ENCODE results near the gene SYDE1. TPM values are rescaled to one million over a fixed set of nuclear protein-coding genes. Genes with fewer than 3 reads are reported as not detected.
"Not testable (repeated sequence)": the region's sequence is repeated elsewhere in the genome, so short reads cannot be mapped to it uniquely, and the experiment has no call there.

Gene SYDE1, protein sequence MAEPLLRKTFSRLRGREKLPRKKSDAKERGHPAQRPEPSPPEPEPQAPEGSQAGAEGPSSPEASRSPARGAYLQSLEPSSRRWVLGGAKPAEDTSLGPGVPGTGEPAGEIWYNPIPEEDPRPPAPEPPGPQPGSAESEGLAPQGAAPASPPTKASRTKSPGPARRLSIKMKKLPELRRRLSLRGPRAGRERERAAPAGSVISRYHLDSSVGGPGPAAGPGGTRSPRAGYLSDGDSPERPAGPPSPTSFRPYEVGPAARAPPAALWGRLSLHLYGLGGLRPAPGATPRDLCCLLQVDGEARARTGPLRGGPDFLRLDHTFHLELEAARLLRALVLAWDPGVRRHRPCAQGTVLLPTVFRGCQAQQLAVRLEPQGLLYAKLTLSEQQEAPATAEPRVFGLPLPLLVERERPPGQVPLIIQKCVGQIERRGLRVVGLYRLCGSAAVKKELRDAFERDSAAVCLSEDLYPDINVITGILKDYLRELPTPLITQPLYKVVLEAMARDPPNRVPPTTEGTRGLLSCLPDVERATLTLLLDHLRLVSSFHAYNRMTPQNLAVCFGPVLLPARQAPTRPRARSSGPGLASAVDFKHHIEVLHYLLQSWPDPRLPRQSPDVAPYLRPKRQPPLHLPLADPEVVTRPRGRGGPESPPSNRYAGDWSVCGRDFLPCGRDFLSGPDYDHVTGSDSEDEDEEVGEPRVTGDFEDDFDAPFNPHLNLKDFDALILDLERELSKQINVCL
- 15.9 TPM for total RNA-seq
- long read RNA-seq, transcript SYDE1-201 (8 exons, 3,264 nt), result major isoform, 18 of 39 reads
- long read RNA-seq, partial matches to known transcripts, result 18 of 39 reads
- long read RNA-seq, other reads (novel, unspliced or antisense), result 1 of 39 reads

DNA sequence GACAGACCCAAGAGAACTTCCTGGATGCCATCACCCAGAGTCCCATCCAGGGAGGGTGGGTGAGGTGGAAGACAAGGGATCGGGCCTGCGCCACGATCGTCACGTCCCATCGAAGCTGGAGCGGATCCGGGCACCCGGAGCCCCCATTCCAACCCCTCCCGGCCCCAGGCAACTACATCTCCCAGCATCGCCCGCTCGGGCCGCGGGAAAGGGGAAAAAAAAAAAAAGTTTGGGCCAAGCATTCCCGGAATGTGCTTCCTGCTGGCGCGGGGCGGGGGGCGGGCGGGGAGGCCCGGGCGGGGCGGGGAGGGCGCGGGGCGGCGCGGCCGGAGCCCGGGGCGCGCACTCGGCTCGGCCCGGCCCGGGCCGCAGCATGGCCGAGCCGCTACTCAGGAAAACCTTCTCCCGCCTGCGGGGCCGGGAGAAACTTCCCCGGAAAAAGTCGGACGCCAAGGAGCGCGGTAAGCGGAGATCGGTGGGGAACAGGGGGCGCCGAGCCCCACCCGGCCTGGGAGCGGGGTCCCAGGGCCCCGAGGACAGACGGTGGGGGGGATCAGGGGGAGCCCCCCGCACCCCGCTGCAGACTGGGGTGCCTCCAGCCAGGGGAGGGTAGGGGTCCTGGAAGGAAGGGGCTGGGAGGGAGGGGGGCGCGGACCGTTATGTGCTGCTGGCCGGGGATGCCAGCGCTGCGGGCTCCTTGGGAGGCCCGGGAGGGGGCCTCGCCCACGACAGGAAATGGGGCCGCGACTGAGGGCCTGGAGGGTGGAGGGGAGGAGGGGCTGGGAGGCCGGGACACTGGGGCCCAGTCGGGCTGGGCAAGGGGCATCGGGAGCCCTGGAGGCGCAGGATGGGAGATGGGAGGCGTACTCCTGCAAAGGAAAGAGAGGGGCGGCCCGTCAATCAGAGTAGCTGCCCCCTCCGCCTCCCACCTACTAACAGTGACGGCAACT lies at the start of gene SYDE1:
SYDE1 (plus strand) TSS at position 341 of the 950 bp plus-strand sequence; CDS start at position 374, 33 bp downstream.
- intact Hi-C loops (cut with DNase I), result no loop called here
- ATAC-seq (ENCODE audit: poor library complexity), result peak; percentile 81
- peak; percentile 67 for DNase-seq

DNA sequence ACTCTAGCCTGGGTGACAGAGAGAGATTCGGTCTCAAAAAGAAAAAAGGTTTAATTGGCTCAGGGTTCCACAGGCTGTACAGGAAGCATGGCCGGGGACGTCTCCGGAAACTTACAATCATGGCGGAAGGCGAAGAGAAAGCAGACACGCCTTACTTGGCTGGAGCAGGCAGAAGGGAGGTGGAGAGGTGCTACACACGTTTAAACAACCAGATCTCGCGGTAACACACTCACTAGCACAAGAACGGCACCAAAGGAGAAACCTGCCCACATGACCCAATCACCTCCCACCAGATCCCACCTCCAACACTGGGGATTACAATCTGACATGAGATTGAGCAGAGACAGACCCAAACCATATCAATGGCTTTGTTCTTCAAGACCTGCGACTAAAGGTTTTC lies 45.2 kb upstream of the SYDE1 start:
- no peak for DNase-seq
- ATAC-seq (ENCODE audit: poor library complexity), result no peak
- intact Hi-C loops (cut with DNase I), result no loop called here

DNA sequence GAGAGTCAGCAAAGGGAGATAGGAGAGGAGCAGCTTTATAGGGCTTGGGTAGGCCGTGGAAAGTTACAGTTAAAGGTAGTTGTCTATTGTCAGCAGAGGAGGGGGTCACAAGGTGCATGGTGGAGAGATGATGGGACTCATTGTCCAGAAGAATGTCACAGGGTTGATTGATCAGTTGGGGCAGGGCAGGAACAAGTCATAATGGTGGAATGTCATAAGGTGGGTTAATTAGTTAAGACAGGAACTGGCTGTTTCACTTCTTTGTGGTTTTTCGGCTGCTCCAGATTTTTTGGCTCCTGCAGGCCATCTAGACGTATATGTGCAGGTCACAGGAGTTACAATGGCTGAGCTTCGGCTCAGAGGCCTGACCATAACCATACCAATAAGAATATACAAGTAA lies 36.8 kb upstream of the SYDE1 start:
- intact Hi-C loops (cut with DNase I); DNase-seq; ATAC-seq (ENCODE audit: poor library complexity): not testable (repeated sequence)

DNA sequence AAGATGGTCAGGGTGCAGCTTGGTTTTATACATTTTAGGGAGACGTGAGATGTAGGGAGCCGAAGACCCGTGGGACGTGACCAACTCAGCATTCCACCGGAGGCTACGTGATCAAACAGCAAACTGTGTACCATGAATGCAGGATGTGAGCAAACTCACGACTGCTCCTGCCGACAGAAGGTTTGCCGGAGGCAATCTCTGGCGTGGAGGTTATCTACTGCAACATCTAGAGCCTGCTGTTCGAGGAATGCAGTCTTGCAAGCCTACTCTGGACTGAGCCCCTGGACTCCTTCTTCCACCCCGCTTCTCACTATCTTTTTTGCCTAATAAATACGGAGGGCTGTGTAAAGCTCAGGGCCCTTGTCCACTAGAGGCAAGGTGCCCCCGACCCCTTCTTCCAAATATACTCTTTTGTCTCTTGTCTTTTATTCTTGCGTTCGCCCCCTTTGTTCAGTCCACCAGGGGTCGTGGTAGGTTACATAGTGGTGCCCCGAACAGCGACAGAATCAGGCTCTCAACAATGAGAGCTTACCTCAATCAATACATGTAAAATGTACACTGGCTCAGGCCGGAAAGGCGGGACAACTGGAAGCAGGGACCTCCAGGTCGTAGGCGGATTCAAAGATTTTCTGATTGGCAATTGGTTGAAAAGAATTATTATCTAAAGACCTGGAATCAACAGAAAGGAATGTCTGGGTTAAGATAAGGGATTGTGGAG lies 34.1 kb upstream of the SYDE1 start:
- intact Hi-C loops (cut with DNase I), result no loop called here

DNA sequence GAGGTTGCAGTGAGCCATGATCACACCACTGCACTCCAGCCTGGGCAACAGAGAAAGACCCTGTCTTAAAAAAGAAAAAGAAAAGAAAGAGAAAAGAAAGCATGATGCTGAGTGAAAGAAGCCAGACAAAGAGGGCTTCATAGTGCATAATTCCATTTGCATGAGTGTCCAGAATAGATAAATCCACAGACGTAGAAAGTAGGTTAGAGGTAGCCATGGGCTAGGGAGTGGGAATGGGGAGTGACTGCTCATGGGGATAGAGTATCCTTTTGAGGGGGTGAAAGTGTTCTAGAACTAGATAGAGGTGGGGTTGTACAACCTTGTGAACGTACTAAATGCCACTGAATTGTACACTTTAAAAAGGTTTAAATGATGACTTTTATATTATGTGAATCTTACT lies 32.8 kb upstream of the SYDE1 start:
- intact Hi-C loops (cut with DNase I), result no loop called here
- DNase-seq (no peak), ATAC-seq (ENCODE audit: poor library complexity) (no peak)

More for the DNA sequence above, 34.1 kb upstream of the SYDE1 start:
- no peak for ATAC-seq (ENCODE audit: poor library complexity)
- DNase-seq, result no peak

DNA sequence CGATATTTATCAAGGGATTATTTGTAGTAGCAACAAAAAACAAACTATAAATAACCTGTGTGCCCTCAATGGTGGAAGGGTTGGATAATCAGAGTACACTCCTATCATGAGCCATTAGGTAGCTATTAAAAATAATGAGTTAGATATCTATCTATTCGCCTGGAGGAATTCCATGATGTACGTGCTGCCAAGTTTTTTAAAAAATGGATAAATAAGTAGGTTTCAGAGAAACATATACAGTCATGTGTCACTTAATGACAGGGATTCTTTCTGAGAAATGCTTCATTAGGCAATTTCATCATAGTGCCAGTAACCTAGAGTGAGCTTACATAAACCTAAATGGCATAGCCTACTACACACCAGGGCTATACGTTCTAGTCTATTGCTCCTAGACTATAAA lies 31.4 kb upstream of the SYDE1 start:
- intact Hi-C loops (cut with DNase I), result no loop called here
- DNase-seq, result no peak
- no peak for ATAC-seq (ENCODE audit: poor library complexity)

DNA sequence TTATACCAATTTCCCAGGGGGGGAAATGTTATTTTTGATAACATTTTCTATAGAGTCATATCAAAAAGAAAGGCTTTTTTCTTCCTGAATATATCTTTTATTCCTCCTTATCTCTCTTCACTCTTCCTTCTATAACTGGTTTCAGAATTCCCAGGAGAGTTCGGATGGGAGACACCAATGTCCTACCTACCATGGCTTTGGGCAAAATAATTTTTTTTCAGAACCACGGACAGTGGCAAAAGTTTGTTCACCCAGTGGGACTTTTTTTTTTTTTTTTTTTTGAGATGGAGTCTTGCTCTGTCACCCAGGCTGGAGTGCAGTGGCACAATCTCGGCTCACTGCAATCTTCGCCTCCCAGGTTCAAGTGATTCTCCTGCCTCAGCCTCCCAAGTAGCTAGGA lies 27.2 kb upstream of the SYDE1 start:
- intact Hi-C loops (cut with DNase I); ATAC-seq (ENCODE audit: poor library complexity); DNase-seq: not testable (repeated sequence)

DNA sequence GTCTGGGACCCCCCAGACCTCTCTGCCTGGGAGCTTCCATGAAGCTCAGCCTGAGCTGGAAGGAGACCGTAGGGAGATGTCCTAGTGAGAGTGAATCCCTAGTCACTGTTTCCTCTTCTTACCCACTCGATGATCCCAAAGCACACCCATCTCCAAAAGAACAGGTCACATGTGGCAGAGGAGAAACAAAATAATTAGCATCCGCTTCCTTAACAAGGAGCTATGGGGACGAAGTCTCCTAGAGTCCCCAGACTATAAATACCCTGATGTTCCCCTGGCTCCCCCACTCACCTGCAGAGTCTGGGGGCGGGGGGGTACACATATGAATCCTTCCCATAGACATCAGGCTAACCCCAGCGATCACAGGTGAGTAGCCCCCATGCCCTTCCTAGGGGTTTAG lies 25.3 kb upstream of the SYDE1 start, which contains the start of gene OR1I1:
OR1I1 (plus strand) TSS at position 301 of the 400 bp plus-strand sequence. CDS start 4,855 bp downstream, outside the sequence.
- intact Hi-C loops (cut with DNase I), result no loop called here
- no peak for DNase-seq
- ATAC-seq (ENCODE audit: poor library complexity), result no peak

DNA sequence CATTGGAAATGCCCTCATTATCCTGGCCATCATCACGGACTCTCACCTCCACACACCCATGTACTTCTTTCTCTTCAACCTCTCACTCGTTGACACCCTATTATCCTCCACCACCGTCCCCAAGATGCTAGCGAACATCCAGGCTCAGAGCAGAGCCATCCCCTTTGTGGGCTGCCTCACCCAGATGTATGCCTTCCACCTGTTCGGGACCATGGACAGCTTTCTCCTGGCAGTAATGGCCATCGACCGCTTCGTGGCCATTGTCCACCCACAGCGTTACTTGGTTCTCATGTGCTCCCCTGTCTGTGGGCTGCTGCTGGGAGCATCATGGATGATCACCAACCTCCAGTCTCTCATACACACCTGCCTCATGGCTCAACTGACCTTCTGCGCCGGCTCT lies 20.0 kb upstream of the SYDE1 start:
- ATAC-seq (ENCODE audit: poor library complexity) (no peak), DNase-seq (no peak)
- intact Hi-C loops (cut with DNase I), result no loop called here

DNA sequence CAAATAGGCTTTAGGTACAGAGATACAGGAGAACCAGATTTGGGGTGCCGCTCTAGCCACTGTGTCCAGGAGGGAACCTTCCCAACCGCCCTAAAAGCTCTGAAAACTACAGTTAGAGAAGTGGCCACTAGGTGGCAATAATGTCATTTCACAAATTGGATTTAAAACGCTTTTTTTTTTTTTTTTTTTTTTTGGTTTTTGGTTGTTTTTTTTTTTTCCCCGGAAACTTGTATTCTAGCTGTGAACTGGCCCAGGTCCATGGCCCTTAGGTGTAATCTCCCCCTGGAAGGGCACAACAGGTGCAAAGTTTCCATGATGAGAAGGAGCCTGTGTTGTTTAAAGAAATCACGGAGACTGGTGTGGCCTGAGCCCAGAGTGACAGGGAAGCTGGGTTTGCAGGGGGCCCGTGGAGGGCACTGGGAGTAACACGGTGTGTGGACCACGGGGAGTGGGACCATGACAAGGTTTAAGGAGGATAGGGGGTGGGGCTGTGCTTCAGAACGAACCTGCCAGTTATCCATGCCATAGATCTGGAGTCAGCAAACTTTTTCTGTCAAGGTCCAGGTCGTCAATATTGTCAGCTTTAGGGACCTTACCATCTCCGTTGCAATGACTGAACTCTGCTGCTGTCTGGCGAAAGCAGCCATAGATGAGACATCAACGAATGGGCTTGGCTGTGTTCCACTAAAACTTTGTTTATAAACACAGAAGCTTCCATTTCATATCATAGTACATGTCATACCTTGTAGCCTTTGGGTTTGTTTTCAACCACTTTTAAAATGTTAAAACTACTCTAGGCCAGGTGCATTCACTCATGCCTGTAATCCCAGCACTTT lies 15.1 kb upstream of the SYDE1 start:
- DNase-seq (no peak), ATAC-seq (ENCODE audit: poor library complexity) (peak; percentile 41)
- intact Hi-C loops (cut with DNase I), result loop anchor here (5.0 kb wide), 1 partner anchor 460 kb away; no protein-coding TSS in a partner anchor

DNA sequence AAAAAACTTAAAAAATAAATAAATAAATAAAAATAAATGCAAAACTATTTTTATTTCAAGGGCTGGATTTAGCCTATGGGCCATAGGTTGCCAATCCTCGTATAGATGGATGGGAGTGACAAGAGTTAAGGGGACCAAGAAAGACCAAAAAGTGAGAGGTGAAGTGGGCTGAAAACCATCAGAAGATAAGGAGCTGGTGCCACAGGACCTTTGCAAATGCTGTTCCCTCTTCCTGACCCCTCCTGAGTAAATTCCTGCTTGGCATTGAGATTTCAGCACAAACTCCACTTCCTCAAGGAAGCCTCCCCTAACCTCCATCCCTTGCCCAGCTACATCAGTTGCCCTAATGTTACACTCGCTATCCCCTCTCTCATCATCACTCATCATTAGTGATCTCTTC lies 14.2 kb upstream of the SYDE1 start:
- ATAC-seq (ENCODE audit: poor library complexity) (no peak), DNase-seq (no peak)
- intact Hi-C loops (cut with DNase I), result loop anchor here (5.0 kb wide), 1 partner anchor 459 kb away; no protein-coding TSS in a partner anchor

DNA sequence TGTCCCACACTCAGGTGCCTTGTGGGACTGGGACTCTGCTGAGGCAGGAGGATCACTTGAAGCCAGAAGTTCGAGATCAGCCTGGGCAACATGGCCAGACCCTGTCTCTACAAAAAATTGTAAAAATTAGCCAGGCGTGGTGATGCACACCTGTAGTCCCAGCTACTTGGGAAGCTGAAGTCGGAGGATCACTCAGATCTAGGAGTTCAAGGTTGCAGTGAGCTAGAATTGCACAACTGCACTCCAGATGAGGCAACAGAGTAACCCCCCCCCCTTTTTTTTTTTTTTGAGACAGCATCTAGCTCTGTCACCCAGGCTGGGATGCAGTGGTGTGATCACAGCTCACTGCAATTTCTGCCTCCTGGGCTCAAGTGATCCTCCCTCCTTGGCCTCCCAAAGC lies 11.0 kb upstream of the SYDE1 start:
- DNase-seq, result no peak
- intact Hi-C loops (cut with DNase I), result no loop called here
- ATAC-seq (ENCODE audit: poor library complexity), result no peak

DNA sequence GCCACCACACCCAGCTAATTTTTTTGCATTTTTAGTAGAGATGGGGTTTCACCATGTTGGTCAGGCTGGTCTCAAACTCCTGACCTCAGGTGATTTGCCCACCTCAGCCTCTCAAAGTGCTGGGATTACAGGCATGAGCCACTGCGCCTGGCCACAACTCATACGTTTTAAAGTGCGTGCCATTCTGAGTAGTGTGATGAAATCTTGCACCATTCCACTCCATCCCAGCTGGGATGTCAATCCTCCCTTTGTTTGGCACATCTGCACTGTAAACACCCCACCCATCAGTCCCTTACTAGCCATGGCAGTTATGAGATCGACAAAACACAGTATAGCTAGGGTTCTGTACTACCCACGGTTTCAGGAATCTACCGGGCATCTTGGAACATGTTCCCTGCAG lies 9.2 kb upstream of the SYDE1 start:
- ATAC-seq (ENCODE audit: poor library complexity); DNase-seq; intact Hi-C loops (cut with DNase I): not testable (repeated sequence)

DNA sequence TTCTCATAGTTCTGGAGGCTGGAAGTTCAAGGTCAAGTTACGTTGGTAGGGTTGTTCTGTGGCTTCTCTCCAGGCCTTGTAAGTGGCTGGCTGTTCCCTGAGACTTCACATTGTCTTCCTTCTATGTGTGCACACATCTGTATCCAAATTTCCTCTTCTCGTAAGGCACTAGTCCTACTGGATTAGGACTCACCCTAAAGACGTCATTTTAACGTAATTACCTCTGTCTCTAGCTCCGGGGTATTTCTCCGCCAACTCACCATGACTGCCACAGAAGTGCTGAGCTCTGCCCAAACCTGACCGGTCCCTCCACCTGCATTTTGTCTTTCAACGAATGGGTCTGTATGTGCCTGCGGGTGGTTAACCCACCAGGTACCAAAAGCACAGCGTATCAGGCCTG lies 8.7 kb upstream of the SYDE1 start:
- ATAC-seq (ENCODE audit: poor library complexity), result no peak
- intact Hi-C loops (cut with DNase I), result no loop called here
- DNase-seq, result no peak

DNA sequence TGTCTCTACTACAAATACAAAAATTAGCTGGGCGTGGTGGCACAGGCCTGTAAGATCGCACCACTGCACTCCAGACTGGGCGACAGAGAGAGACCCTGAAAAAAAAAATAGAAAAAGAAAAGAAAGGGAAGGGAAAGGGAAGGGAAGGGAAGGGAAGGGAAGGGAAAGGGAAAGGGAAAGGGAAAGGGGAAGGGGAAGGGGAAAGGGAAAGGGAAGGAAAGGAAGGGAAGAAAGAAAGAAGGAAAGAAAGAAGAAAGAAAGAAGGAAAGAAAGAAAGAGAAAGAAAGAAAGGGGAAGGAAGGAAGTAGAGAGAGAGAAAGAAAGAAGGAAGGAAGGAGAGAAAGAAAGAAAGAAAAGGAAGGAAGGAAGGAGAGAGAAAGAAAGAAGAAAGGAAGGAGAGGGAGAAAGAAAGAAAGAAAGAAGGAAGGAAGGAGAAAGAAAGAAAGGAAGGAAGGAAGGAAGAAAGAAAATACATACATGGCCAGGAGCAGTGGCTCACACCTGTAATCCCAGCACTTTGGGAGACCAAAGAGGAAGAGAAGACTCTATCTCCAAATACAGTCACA lies 8.1 kb upstream of the SYDE1 start:
- ATAC-seq (ENCODE audit: poor library complexity), result no peak

DNA sequence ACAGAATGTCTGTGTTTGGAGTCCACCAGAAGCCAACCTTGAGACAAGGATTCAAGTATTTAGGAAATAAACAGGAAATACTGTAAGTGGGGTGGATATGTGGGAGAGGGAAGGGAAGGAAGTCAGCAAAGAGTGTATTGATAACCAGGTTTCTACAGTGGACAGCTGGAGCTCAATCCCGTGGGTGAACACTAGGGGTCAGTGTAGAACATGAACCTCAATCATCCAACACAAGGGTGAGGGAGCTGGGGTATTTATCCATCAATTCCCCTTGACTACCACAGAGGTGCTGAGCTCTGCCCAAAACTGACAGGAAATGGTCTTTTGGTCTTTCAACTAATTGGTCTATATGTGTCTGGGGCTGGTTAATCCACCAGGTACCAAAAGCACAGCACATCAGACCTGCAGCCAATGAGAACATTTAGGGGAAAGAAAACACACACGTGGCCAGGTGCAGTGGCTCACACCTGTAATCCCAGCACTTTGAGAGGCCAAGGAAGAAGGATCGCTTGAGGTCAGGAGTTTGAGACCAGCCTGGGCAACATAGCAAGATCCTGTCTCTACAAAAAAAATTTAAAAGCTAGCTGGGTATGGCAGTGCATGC lies 5.6 kb upstream of the SYDE1 start:
- intact Hi-C loops (cut with DNase I), result loop anchor here (2.0 kb wide), 1 partner anchor 49 kb away; no protein-coding TSS in a partner anchor
- DNase-seq, result no peak
- ATAC-seq (ENCODE audit: poor library complexity), result peak; percentile 66

More for the DNA sequence above, 8.1 kb upstream of the SYDE1 start:
- intact Hi-C loops (cut with DNase I), result no loop called here
- DNase-seq, result no peak

Measured in Right ventricle myocardium superior (tissue), 1 donor.